GM18498 (cell line): ENCODE results near the gene PRRT1.
"Not testable (repeated sequence)": the region's sequence is repeated elsewhere in the genome, so short reads cannot be mapped to it uniquely, and the experiment has no call there.

Experiments used
- ATAC-seq: cut with Tn5 transposase; IDR thresholded peaks from one replicate; pipeline ENCODE4 v1.9.1; 2021; ENCODE audit warnings: mild to moderate bottlenecking, moderate library complexity; ENCODE audit not compliant: unreplicated experiment

Gene PRRT1

DNA sequence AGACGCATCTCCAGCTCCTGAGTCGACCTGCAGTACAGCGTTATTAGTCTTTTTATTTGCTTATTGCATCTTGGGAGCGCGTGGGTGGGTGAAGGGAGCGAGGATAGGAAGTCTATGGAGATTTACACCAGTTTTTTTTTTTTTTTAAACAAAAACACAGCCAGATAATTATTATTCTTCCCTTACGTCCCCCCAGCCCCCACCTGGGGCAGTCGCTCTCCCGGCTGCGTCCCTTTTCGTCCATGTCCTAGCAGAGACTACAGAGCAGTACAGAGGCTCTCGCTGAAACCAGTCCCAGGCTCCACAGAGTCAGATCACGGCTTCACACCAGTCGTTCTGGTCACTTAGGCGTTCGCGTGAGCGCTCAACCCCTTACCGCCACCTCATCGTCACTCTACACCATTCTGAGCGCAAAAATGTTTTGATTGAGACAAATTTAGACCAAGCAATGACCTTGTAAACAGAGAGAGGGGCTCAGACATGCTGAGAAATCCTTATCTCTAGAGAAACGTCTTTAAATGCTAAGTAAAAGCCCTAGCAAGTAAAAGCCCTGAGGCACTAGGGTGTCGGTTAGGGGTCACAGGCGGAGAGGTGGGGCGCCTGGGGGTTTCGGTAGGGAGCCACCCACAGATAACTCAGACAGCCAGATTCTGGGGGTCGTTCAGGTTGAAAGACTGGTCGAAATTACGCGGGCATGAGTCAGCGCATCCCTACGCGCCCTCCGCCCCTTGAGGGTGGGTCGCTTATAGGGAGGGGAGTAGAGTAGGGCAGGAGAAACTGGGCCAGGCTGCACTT is 1.2 kb upstream of the PRRT1 start:
- no peak for ATAC-seq

DNA sequence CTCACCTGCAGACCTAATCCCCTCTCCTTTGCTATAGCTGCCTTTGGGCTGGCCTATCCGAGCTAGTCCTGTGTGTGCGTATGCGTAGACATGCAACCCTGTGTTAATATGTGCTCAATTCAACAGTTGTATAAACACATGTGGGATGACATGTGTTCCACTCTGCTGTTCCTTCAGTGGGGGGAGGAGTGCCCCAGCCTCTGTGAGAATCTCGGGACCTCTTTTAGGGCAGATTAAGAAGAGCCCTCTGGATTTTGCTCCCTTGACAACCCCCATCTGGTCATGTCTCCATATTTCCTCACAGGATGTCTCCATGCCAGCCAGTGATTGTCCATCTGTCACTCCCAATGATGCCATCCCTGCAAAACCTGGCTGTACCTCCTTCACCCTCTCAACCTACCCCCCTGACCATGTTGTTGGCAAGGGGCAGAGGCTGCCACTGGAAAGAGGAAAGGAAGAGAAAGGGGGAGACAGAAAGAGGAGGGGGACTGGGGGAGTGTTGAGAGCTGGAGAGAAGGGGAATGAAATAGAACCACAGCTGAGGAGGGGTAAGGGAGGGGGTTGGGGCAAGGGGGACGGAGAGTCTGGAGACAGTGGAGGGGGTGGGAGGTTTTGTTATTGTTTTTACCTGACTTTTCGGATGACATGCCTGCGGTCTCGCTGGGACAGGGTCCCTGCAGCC is 417 bp downstream of the PRRT1 start:
- ATAC-seq: no peak

GRCh38 chr6:32149932-32150870 is 1.5 kb downstream of the PRRT1 start:
- ATAC-seq: no peak

GRCh38 chr6:32149092-32149755 is 2.5 kb downstream of the PRRT1 start:
- no peak for ATAC-seq

GRCh38 chr6:32148289-32149091 is 3.2 kb downstream of the PRRT1 start:
- ATAC-seq: no peak

GRCh38 chr6:32147401-32148132 is 4.2 kb downstream of the PRRT1 start:
- ATAC-seq: no peak

- no peak for ATAC-seq
Measured at GRCh38 chr6:32146687-32147086, 5.1 kb downstream of the PRRT1 start.

- ATAC-seq: no peak
Measured at GRCh38 chr6:32146287-32146686, 5.5 kb downstream of the PRRT1 start.

DNA sequence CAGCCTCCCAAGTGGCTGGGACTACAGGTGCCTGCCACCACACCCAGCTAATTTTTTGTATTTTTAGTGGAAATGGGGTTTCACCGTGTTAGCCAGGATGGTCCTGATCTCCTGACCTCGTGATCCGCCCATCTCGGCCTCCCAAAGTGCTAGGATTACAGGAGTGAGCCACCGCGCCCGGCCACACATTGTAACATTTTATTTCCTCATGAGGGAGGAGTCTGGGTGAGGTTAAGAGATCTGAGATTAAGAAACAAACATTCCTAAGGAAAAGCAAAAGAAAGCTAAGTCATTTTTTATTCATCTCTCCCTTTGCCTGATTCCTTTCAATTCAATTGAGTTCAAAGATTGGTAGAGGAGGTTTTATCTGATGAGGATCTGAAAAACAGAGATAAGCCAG is 7.5 kb downstream of the PRRT1 start:
- ATAC-seq: not testable (repeated sequence)

GRCh38 chr6:32140420-32141046 is 11.2 kb downstream of the PRRT1 start:
- ATAC-seq: no peak

- ATAC-seq: no peak
Measured at GRCh38 chr6:32139590-32139989, 12.1 kb downstream of the PRRT1 start.

DNA sequence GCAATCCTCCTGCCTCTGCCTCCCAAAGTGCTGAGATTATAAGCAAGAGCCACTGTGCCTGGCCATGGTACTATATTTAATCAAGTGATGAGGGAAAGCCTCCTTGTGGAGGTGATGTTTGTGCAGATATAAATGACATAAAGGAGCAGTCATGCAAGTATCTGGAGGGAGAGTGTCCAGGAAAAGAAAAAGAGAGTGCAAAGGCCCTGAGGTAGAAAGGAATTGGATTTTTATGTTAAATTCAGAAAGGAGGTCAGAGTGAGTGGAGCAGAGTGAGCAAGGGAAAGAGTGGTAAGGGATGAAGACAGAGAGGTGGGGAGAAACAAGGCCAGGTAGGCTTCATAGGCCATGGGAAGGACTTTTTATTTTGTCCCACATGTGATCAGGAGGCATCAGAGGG is 14.3 kb downstream of the PRRT1 start:
- ATAC-seq: no peak

- no peak for ATAC-seq
Measured at GRCh38 chr6:32133786-32134185, 18.0 kb downstream of the PRRT1 start.

DNA sequence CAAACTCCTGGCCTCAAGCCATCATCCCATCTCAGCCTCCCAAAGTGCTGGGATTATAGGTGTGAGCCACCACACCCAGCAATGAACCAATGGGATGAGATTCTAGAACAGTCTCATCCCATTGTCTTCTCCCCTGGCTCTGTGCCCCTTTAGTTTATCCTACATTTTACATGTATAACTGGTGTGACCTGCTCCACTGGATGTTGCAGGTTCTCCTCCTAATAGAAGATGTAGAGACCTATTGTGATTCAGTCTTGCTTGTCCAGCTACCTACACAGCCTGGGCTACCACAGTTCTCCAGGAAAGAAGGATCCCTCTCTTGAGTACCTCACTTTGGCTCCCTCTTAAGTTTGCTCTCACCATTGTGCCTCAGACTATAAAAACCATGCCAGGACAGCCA is 19.6 kb downstream of the PRRT1 start:
- no peak for ATAC-seq

DNA sequence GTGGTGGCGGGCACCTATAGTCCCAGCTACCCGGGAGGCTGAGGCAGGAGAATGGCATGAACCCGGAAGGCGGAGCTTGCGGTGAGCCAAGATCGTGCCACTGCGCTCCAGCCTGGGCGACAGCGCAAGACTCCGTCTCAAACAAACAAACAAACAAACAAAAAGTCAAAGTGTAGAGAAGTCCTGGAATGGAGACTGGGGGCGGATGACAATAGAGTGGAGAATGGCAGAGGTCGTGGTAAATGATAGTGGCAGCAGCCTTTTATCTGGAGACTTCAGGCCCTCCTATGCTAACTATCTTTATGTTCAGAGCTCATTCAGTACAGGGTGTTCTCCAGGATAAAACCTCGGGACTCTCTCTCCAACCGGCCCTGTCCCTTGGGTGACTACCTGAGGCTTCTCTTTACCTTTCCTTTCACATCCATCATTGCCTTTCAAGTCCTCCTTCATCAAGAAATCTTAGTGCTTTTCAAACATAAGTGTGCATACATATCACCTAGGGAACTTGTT is 20.2 kb downstream of the PRRT1 start:
- no peak for ATAC-seq

- no peak for ATAC-seq
Measured at GRCh38 chr6:32129297-32130088, 22.2 kb downstream of the PRRT1 start.

GRCh38 chr6:32128751-32129296 is 22.9 kb downstream of the PRRT1 start:
- no peak for ATAC-seq
